ENCODE results near the gene FRMD4B.

GRCh38 chr3:69283913-69284611, 101.8 kb downstream of the FRMD4B start:
- TF ChIP-seq, protein P1, sequence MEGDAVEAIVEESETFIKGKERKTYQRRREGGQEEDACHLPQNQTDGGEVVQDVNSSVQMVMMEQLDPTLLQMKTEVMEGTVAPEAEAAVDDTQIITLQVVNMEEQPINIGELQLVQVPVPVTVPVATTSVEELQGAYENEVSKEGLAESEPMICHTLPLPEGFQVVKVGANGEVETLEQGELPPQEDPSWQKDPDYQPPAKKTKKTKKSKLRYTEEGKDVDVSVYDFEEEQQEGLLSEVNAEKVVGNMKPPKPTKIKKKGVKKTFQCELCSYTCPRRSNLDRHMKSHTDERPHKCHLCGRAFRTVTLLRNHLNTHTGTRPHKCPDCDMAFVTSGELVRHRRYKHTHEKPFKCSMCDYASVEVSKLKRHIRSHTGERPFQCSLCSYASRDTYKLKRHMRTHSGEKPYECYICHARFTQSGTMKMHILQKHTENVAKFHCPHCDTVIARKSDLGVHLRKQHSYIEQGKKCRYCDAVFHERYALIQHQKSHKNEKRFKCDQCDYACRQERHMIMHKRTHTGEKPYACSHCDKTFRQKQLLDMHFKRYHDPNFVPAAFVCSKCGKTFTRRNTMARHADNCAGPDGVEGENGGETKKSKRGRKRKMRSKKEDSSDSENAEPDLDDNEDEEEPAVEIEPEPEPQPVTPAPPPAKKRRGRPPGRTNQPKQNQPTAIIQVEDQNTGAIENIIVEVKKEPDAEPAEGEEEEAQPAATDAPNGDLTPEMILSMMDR (IDR thresholded peaks at IDR 0.05), result no peak
- no peak for TF ChIP-seq POLR2A (IDR thresholded peaks at IDR 0.05; ENCODE audit: low read length)
- TF ChIP-seq FOSL2 (IDR thresholded peaks at IDR 0.05), result no peak
- TF ChIP-seq FOSL2 (CRISPR knock-in tag; IDR thresholded peaks at IDR 0.05), result no peak
- TF ChIP-seq, protein P2, sequence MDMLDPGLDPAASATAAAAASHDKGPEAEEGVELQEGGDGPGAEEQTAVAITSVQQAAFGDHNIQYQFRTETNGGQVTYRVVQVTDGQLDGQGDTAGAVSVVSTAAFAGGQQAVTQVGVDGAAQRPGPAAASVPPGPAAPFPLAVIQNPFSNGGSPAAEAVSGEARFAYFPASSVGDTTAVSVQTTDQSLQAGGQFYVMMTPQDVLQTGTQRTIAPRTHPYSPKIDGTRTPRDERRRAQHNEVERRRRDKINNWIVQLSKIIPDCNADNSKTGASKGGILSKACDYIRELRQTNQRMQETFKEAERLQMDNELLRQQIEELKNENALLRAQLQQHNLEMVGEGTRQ (IDR thresholded peaks at IDR 0.05), result no peak
- no peak for TF ChIP-seq ZC3H11A (IDR thresholded peaks at IDR 0.05)

All from A549 (cell line).